ENCODE results near the gene TACR3. TPM values are rescaled to one million over a fixed set of nuclear protein-coding genes. Genes with fewer than 3 reads are reported as not detected.

The TACR3 gene
- total and polyA plus RNA-seq, 2 experiments from 2014 or later = 0.27 TPM; not detected in 1

DNA sequence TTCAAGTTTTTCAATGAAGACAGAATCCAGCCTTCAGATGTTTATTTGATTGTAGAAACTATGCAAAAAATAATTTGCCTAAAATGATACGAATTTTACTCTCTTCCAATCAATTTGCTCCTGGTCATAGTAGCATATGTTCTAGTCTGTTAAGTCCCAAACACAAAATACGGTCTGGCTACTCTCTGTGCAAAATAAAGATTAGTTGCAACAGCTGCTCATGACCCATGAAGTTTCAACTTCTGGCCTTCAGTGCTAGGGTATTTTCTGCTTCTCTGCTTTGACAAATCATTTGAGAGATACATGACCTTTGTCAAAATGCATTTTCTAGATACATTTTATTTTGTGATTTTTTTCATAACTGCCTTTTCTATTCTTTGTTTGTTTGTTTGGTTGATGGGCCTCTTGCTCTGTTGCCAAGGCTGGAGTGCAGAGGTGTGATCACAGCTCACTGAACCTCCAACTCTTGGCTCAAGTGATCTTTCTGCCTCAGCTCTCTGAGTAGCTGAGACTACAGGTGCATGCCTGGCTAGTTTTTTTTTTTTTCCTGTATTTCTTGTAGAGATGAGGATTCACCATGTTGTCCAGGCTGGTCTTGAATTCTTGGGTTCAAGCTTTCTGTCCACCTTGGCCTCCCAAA, 55.2 kb downstream of the TACR3 start:
- Histone ChIP-seq H3K4me2 (no peak overlapping the region), H3K9me3 (ENCODE audit: low read depth) (no peaks in the 10 kb centered on the region), H3K4me3 (no peak overlapping the region), H3K27me3 (no peaks in the 10 kb centered on the region), H4K20me1 (ENCODE audit: insufficient read depth, poor library complexity, severe bottlenecking) (no peaks in the 10 kb centered on the region), H3K9me2 (replicated peaks; ENCODE audit: insufficient read depth) (no peaks in the 10 kb centered on the region), H3K36me3 (replicated peaks; ENCODE audit: insufficient read depth, low read depth) (no peaks in the 10 kb centered on the region), H3K4me1 (ENCODE audit: insufficient read depth) (no peaks in the 10 kb centered on the region), H2AFZ (no peak overlapping the region), H3K27ac (no peak overlapping the region), H3K79me2 (no peaks in the 10 kb centered on the region)
- no peak for DNase-seq (ENCODE audit: low spot score)
- 78% methylated on average over 2 of the region's 2 CpGs for WGBS (ENCODE audit: low lambda C conversion rate, missing lambda C conversion rate)
- no peak for TF ChIP-seq EZH2 (IDR thresholded peaks at IDR 0.05; ENCODE audit: borderline replicate concordance)
- TF ChIP-seq EZH2phosphoT487 (IDR thresholded peaks at IDR 0.05; ENCODE audit: low read depth, severe bottlenecking, unreplicated experiment) = no peak
- no peak for TF ChIP-seq CTCF (IDR thresholded peaks at IDR 0.05; ENCODE audit: poor library complexity)

DNA sequence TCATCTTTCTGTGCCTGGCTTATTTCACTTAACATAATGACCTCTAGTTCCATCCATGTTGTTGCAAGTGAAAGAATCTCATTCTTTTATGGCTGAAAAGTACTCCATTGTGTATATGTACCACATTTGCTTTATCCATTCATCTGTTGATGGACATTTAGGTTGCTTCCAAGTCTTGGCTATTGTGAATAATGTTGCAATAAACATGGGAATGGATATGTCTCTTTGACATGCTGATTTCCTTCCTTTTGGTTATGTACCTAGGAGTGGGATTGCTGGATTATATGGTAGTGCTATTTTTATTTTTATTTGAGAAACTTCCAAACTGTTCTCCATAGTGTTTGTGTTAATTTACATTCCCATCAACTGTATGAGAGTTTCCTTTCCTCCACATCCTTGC, 71.2 kb downstream of the TACR3 start:
- Histone ChIP-seq H3K36me3 (replicated peaks; ENCODE audit: insufficient read depth, low read depth) (no peaks in the 10 kb centered on the region), H3K4me2 (no peak overlapping the region)
- DNase-seq (ENCODE audit: low spot score) = no peak

GRCh38 chr4:103645991-103646390, 73.8 kb downstream of the TACR3 start:
- DNase-seq (ENCODE audit: low spot score) = no peak
- Histone ChIP-seq H4K20me1 (ENCODE audit: insufficient read depth, poor library complexity, severe bottlenecking) (no peaks in the 10 kb centered on the region), H2AFZ (no peak overlapping the region), H3K4me1 (ENCODE audit: insufficient read depth) (no peaks in the 10 kb centered on the region), H3K9me3 (ENCODE audit: low read depth) (no peaks in the 10 kb centered on the region), H3K4me2 (no peak overlapping the region), H3K27ac (no peak overlapping the region), H3K36me3 (replicated peaks; ENCODE audit: insufficient read depth, low read depth) (no peaks in the 10 kb centered on the region), H3K79me2 (no peaks in the 10 kb centered on the region), H3K27me3 (no peaks in the 10 kb centered on the region), H3K9me2 (replicated peaks; ENCODE audit: insufficient read depth) (no peaks in the 10 kb centered on the region), H3K4me3 (no peak overlapping the region)
- no peak for TF ChIP-seq EZH2 (IDR thresholded peaks at IDR 0.05; ENCODE audit: borderline replicate concordance)
- TF ChIP-seq EZH2phosphoT487 (IDR thresholded peaks at IDR 0.05; ENCODE audit: low read depth, severe bottlenecking, unreplicated experiment) = no peak
- TF ChIP-seq CTCF (IDR thresholded peaks at IDR 0.05; ENCODE audit: poor library complexity) = no peak
- 88% methylated on average over 4 of the region's 4 CpGs for WGBS (ENCODE audit: low lambda C conversion rate, missing lambda C conversion rate)

More for the DNA sequence above, 71.2 kb downstream of the TACR3 start:
- H3K27ac ChIP-seq = no peak overlapping the region
- H3K4me1 ChIP-seq (ENCODE audit: insufficient read depth) = no peaks in the 10 kb centered on the region
- no peak overlapping the region for H3K4me3 ChIP-seq
- H3K27me3 ChIP-seq = no peaks in the 10 kb centered on the region
- no peak overlapping the region for H2AFZ ChIP-seq
- no peak for TF ChIP-seq CTCF (IDR thresholded peaks at IDR 0.05; ENCODE audit: poor library complexity)
- TF ChIP-seq EZH2phosphoT487 (IDR thresholded peaks at IDR 0.05; ENCODE audit: low read depth, severe bottlenecking, unreplicated experiment) = no peak
- no peak for TF ChIP-seq EZH2 (IDR thresholded peaks at IDR 0.05; ENCODE audit: borderline replicate concordance)
- H3K9me2 ChIP-seq (replicated peaks; ENCODE audit: insufficient read depth) = no peaks in the 10 kb centered on the region
- H3K9me3 ChIP-seq (ENCODE audit: low read depth) = no peaks in the 10 kb centered on the region
- H4K20me1 ChIP-seq (ENCODE audit: insufficient read depth, poor library complexity, severe bottlenecking) = no peaks in the 10 kb centered on the region
- H3K79me2 ChIP-seq = no peaks in the 10 kb centered on the region

Measured in hepatocyte (in vitro differentiated cells).